Inflammatory macrophage treated with lipopolysaccharide for 4 hours (primary cell): ENCODE measurements around the gene LRRK1.

Experiments used
- DNase-seq: peaks from one replicate; pipeline ENCODE4 v3.0.0-alpha.2; 2020

LRRK1 gene

DNA sequence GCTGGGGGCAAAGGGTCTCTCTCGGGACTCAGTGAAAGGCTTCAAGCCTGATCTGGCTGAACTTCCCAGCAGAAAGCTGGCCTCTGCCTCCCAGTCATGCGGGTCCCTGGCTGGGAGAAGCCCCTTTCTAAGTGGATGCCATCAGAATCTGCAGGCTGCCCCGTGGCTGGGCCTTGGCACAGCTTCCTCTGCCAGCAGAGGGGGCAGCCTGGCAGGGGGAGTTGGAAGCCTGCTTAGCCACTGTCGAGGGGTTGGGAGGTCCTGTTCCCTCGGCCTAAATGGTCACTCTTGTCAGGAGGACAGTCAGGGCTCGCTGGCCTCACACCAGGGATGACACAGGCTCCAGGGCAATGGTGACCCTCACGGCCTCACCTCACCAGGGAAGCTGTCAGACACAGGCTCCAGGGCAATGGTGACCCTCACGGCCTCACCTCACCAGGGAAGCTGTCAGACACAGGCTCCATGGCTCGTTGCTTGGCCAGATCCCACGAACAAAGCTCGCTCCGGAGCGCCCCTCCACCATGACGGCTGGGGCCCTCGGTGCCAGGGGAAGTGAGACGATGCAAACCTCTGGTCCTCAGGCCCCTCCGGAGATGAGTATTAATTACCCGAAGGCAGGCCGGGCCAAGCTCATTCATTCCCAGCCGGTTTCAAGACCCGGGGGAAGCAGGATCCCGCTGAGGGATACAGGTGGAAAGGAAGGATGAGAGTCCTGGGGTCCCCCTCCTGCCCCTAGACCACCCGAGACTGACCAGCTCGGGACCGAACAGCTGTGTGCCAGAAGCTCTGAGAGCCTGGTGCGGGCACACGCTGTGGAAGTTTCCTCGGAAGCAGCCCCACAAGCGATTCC, 181.7 kb downstream of the LRRK1 start:
- no peak for DNase-seq

DNA sequence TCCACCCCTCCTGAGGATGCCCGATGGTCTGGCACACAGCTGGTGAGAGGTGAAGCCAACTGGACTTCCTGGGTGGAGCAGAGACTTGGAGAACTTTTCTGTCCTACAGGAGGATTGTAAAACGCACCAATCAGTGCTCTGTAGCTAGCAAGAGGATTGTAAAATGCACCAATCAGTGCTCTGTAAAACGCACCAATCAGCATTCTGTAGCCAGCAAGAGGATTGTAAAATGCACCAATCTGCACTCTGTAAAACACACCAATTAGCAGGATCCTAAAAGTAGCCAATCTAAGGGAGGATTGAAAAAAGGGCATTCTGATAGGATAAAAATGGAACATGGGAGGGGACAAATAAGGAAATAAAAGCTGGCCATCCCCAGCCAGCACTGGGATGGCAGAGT, 182.5 kb downstream of the LRRK1 start:
- DNase-seq, result no peak

DNA sequence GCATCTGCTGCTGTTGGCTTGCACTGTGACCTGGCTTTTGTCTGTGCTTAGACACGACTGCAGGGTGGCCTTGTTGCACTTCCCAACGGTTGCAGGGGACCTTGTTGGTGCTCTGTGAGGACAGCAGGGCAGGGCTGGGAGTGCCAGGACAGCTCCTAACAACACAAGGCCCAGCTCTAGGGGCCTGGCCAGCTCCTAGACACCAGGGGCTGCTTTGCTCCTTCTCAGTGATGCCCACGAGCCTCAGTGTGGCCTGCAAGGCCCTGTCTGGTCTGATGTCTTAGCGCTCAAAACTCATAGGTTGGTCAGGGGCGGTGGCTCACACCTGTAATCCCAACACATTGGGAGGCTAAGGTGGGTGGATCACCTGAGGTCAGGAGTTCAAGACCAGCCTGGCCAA, 183.6 kb downstream of the LRRK1 start:
- no peak for DNase-seq

DNA sequence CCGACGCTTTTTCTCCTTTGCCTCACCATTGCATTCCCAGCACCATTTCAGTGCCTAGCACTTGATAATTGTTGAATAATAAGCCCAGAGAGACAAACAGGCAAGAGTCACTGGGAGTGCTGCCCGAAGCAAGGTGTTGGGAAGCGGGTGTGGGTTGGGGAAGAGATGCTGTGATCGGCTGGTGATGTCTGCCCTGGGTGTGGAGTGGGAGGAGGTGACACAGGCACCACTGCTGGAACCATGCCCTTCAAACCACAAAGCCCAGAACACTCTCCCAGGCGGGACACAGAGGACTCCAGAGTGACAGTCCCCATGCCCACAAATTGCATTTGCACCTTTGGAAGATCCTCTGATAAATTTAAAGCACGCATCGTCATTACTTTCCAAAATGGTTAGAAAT, 184.4 kb downstream of the LRRK1 start:
- DNase-seq, result no peak

DNA sequence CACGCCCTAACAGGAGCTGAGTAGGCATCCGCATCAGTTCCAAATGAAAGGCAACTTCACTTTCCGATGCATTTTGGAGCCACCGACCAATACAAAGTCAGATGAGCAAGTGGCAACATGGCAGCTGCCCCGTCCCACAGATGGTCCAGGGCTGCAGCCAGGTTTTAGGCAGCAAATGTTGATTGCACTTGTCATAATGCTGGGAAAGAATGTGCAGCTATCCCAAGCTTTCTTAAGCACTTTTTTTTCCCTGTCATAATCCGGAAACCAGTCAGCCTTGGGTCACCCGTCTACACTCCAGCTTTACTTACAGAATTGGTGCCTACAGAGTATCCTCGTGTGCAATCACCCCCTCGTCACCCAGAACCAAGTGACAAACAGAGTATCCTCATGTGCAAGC, 185.0 kb downstream of the LRRK1 start:
- no peak for DNase-seq

DNA sequence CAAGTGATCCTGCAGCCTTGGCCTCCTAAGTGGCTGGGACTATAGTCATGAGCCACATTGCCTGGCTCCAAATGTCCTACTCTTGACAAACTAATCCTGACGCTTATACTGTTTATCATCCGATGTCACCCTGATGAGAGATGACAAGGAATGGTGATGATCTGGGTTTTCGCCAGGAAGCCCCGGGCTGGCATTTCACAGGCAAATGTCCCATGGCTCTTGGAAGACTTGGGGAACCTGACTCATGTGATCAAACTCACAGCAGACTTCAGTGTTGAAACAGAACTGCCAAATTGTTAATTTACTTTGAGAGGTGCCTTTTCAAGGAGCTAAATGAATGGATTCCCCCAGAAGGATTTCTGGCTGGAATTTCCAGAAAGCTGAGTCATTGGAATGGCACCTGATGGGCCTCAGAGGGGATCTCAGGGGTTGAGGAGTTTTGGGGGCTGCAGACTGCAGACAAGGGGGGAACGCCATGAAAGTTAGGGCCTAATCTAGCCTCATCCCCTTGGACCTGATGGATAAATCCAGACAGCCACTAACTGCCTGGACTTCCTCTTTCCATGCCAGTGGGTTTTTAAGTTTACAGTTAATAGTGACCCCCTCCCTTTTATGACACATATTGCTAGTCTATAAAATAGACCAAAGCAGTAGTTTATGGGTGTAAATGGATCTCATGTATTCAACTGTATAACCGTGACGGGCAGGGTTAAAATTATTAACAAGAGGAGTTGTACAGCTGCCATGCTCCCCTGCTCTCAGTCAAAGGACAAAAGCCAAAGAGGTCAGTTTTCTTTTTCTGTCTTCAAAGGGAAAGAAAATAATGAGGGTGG, 186.1 kb downstream of the LRRK1 start:
- peak; percentile 41 for DNase-seq

DNA sequence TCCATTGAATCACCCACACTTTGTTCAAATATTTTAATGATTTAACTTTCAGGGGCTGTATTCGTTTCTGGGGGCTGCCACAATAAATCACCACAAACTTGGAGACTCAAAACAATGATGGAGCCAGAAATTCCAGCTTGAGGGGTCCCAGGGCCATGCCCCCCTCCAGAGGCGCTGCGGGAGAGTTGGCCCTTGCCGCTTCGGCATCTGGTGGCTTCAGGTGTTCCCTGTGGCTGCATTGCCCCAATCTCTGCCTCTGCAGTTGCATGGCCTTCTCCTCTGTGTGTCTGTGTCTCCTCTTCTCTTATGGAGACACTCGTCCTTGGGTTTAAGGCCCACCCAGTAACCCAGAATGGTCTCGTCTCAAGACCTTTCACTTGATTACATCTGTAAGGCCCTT, 187.9 kb downstream of the LRRK1 start:
- no peak for DNase-seq

DNA sequence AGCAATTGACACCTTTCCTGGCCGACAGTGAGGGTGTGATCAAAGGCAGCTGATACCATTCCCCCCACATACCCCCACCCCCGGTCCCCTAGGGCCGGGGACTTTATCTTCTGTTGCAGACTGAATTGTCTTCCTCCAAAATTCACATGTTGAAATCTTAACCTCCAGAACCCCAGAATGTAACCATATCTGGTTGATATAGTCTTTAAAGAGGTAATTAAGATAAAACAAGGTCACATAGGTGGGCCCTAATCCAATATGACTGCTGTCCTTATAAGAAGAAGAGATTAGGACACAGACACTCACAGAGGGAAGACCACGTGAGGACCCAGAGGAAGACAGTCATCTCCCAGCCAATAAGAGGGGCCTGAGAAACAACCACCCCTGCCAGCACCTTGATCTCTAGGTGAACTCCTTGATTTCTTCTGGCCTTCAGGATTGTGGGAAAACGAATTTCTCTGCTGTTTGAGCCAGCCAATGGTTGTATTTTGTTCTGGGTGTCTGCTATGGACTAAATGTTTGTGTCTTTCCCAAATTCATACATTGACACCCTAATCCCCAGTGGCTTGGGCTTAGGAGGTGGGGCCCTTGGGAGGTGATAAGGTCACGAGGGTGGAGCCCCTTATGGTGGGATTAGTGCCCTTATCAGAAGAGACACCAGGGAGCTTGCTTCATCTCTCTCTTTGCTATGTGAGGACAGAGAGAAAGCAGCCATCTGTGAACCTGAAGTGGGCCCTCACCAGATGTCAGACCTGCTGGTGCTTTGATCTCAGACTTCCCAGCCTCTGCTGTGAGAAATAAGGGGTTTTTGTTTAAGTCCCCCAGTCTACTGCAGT, 188.7 kb downstream of the LRRK1 start:
- no peak for DNase-seq

DNA sequence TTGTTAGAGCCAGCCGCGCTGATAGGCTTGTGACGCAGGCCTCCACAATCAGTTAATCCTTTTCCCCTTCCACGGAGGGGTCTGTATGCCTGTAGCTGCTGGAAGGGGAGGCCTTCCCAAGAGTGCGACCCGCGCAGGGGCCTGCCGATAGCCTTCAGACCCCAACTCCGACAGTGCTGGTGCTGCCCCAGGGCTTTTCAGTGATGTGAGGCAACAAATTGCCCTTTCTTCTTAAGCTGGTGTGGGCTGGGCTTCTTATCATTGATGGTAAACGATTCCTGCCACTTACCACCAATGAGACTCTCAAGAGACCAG, 189.3 kb downstream of the LRRK1 start:
- DNase-seq, result no peak

DNA sequence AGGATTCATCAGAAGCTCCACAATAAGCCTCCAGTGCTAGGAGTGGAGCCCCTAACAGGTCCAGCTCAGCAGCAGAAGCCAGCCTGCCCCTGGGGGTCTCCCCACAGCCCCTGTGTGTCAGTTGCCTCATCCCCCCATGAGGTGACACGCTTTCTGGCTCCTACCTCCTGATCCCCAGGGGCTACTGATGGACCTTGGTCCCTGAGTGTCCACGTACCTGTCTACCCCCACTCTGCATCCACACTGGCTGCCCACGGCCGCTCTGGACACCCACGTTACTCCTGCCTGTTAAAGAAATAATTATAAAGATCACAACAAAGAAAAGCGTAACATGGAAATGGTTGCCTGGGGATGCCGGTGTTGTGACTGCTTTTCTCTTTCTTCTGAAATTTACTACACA, 189.6 kb downstream of the LRRK1 start:
- no peak for DNase-seq

DNA sequence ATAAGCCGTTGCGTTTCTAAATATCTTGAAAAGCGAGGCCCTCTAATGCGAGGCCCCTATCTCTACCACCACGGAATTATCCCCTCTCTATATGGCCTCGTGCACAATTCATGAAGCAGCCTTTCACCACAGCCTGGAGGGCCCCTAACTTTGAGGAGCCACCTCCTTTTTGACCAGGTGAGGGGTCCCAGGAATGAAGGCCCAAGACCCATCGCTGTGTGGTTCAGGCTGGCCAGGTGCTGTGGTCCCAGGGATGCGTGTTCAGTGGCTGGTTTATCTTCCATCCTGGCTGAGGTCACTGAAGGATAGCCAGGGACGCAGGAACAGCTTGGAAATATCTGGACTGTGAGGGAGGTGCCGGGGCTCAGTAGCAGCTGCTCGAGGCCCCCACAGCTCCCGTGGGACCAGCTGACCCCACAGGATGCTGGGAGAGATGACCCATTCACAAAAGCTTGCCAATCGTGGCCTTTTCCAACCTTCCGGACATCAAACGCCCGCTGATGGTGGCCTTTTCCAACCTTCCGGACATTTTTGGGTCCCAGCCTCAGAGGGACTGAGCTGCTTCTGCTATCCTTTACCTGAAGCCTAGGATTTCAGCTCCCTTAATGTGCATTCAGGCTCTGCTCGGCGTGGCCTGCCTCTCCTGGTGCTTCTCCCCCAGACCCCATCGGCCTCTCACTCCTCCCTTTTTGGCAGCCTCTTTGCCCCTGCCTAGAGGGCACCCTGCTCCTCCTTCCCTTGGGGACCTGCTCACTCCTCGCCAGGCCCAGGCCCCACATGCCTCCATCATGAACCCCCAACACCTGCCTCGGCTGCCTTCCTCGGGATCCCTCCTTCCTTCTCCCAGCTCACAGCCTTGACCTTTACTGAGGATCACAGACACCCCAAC, 191.8 kb downstream of the LRRK1 start:
- DNase-seq, result no peak

DNA sequence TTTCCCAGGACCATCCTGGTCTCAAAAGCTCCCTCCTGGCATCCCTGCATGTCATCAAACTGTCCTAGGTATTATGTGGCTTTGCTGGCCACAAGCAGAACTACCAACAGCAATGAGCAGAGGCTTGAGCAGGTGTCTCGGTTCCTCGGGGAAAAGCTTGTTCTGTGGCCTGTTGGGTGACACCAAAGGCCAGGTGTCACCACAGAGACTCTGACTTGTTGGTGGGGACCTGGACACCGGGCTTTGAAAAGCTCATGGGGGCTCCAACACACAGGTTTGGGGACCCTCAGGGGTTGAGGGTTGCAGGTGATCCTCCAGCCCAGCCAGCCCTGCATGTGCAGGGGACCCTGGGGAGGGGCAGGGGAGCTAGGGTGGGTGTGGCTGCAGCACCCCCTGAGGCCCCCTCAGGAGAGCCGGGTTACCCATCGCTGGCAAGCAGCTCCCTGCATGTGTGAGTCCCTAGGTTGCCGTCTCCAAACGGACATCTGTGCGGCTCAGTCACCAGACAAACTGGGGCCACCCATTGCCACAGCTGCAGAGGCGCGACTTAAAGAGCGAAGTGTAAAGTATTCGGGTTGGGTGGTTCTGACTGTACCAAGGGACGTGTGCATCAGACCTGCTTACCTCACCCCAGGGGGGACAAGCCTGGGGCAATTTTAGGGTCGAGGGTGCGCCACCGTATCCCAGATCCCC, 192.6 kb downstream of the LRRK1 start:
- DNase-seq, result no peak

DNA sequence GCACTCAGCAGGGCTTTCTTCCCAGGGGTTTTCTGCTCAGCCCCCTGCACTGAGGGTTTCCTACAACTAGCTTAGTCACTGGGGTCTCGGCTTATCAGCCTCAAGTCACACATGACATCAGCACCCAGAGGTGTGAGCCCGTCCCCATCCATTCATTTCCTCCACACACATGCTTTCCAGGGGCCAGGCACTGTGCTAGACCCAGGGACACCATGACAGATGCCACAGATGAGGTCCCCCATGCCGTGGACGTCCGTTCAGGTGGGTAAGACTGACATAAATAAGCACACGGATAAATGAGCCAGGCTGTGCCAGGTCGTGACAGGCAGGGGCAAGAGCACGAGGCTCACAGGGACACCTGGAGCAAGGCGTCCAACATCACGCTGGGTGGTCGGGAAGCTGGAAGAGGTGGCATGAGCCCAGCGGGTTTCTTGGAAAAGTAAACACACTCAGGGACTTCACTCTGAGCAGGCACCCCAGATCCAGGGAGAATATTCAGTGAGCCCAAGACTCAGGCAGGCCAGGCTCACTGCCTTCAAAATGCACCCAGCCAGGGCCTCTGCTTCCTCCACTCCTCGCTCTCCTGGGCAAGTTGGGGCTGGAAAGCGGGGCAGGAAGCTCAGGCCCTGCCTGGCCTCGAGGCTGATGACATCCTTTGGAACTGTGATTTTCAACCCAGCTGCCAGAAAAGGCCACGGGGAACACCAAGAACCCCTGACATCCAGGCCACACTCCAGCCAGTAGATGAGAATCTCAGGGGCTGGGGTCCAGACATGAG, 193.4 kb downstream of the LRRK1 start:
- DNase-seq, result no peak

DNA sequence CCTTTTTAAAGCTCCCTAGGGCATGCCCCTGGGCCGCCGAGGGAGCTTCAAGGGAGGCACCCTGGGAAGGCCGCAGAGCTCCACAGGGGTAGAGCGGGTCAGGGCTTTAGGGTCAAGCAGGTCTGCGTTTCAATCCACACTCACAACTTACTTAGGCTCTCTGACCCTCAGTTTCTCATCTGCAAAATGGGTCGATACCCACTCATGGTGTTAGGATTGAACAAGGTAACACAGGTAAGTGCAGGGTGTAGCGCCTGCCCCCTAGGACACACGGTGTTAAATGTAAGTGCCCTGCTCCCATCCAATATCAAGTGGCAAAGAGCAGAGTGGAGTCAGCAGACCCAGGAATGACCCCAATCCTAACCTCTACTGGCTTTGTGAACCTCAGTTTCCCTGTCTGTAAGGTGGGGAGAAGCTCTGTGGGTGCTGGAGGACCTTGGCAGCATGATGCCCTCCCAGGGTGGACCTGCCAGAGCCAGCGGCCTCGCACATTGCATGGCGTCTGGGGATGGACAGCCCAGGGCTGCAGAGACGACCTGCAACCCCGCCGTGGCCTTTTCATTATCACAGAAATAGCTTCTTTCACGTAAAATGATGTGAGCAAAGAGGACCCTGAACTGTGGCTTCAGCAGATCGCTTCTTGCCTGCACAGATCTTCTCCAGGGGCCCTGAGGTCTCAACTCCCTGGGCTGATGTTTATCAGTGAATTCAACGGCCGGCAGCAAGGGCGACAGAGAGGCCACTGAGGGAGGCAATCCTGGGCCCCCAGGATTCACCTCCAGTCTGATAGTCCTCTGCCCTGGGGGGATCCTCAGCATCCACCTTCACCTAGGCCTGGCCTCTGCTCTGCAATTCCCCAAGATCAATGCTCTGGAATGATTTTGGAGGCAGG, 194.2 kb downstream of the LRRK1 start:
- DNase-seq, result no peak

DNA sequence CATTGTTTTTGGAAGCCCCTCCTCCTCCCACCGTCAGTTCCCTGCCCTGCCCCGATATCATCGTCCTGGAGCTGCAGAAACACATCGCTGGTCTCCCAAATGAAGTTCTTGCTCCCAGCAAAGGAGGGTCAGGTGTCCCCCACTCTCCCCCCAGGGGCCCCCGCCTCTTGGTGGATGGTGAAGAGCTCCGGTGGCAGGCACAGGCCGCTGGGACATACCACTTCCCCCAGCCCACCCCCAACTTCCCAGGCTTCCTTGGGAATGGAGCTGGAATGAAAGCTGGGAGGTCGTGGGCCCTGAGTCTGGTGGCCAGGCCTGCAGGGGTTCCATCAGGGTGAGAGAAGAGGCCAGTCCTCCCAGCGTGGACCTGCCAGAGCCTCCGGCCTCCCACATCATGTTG, 195.0 kb downstream of the LRRK1 start:
- DNase-seq, result no peak

DNA sequence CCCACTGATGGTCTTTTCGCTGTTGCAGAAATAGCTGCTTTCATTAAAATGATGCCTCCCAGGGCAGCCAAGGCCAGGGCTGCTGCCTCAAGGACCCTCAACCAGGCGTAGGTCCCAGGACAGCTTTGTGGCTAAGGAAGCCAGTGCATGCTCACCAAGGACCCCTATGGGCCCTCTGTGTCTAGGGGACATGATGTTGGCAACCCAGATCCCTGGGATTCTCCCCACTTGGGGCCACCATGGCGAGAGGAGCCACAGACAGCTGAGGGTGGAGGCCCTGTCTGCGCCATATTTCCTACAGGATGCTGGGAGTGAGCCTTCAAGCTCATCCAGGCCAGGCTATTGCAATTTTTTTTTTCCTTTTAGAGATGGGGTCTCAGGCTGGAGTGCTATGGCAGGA, 195.5 kb downstream of the LRRK1 start:
- no peak for DNase-seq

DNA sequence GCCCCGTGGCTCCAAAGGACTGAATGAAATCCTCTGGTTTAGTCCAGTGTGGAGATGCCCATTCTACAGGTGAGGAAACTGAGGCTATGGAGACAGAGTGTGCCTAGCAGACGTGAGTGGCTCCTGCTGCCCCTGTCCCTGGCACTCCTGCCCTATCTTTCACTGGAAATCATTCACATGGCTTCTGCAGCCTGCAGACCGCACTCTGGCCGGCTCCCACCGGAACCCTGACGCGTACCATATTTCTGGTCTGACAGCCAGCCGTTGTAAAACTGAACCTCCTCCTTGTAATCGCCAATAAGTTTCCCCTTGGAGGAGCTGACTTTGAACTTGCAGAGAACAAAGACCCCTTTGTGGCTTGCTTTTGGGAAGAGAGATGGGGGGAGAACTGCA, 196.2 kb downstream of the LRRK1 start:
- no peak for DNase-seq

DNA sequence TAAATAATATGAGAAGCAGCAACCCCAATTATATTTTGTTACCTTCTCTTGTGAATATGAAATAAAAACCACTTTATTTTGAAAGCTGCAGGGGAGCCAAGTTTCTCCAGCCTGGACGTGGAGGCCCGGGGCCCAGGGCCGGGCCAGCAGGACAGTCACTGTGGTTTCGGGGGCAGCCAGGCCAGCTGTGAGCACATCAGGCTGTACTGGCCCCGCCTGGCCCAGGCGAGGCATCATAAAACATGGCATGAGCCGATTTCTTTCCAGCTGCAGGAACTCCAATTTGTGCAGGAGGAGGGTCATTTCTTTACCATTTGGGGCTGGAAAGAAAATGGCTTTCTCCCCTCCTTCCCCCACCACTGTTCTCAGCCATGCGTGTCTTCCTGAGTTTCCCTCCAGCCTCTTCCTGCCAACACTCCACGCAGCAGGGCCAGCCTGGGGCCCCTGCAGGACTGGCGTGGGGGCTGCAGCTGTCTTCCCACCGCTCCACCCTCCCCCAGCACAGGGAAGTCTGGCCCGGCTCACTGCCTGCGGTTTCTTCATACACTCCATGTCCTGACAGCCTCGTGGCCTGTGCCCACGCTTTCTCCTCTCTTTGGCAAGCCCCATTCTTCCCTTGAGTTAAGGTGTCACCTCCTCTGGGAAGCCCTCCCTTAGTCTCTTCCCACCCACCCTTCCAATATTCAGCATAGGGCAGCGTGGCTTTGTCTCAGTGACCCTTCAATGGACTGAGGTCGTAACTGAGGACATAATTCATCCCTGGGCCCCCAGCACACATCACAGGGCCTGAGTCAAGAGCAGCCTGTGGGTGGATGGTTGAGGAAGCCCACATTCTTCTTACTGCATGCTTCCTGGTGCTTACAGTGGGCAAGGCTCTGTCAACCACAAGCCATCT, 196.9 kb downstream of the LRRK1 start:
- peak; percentile 86 for DNase-seq

DNA sequence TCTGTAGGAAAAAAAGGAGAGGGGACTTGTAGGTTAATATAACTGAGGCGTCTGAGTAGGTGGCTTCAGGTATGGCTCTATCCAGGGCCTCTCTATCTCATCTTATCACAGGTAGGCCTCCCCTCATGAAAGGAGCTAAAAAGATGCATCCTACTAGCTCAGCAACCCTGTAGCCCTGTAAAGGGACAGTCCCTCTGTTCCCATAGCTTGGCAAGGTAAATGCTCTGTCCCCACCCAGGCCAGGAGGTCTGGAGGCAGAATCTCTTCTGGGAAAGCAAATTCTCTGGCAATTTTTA, 197.5 kb downstream of the LRRK1 start:
- no peak for DNase-seq
